Parathyroid adenoma (tissue), 2 donors: ENCODE data around the gene SNRPB.

Experiments used
- H2AFZ ChIP-seq: fragments of 300-600 bp; sonication (generic); one replicate; pipeline ENCODE4 v1.7.0; 2017; ENCODE audit warnings: antibody characterized with exemption, mild to moderate bottlenecking
- H3K27ac ChIP-seq: fragments of 300-600 bp; sonication (generic); one replicate; pipeline ENCODE4 v1.7.0; 2017
- H3K27me3 ChIP-seq: fragments of 300-600 bp; sonication (generic); one replicate; pipeline ENCODE4 v1.7.0; 2017; ENCODE audit warnings: low read length; ENCODE audit not compliant: control insufficient read depth, insufficient read depth
- H3K36me3 ChIP-seq: fragments of 300-600 bp; sonication (generic); one replicate; pipeline ENCODE4 v1.7.0; 2017; ENCODE audit warnings: low read length; ENCODE audit not compliant: control insufficient read depth, insufficient read depth
- H3K4me1 ChIP-seq: fragments of 300-600 bp; sonication (generic); one replicate; pipeline ENCODE4 v1.7.0; 2017; ENCODE audit warnings: control low read depth
- H3K4me2 ChIP-seq: fragments of 300-600 bp; sonication (generic); one replicate; pipeline ENCODE4 v1.7.0; 2017; ENCODE audit warnings: low read length
- H3K4me3 ChIP-seq: fragments of 300-600 bp; sonication (generic); one replicate; pipeline ENCODE4 v1.7.0; 2017; ENCODE audit warnings: low read depth, low read length
- H3K79me2 ChIP-seq: fragments of 300-600 bp; sonication (generic); one replicate; pipeline ENCODE4 v1.7.0; 2017; ENCODE audit warnings: control low read depth
- H3K9ac ChIP-seq: fragments of 300-600 bp; sonication (generic); one replicate; pipeline ENCODE4 v1.7.0; 2017; ENCODE audit warnings: mild to moderate bottlenecking
- H3K9me3 ChIP-seq: fragments of 300-600 bp; sonication (generic); one replicate; pipeline ENCODE4 v1.7.0; 2017; ENCODE audit warnings: low read length; ENCODE audit not compliant: control insufficient read depth
- CTCF ChIP-seq: fragments of 300-600 bp; sonication (generic); IDR thresholded peaks from one replicate; pipeline ENCODE4 v1.7.0; 2017; ENCODE audit warnings: antibody characterized with exemption, mild to moderate bottlenecking
- donor health status: primary hyperparathyroidism.

Gene SNRPB

DNA sequence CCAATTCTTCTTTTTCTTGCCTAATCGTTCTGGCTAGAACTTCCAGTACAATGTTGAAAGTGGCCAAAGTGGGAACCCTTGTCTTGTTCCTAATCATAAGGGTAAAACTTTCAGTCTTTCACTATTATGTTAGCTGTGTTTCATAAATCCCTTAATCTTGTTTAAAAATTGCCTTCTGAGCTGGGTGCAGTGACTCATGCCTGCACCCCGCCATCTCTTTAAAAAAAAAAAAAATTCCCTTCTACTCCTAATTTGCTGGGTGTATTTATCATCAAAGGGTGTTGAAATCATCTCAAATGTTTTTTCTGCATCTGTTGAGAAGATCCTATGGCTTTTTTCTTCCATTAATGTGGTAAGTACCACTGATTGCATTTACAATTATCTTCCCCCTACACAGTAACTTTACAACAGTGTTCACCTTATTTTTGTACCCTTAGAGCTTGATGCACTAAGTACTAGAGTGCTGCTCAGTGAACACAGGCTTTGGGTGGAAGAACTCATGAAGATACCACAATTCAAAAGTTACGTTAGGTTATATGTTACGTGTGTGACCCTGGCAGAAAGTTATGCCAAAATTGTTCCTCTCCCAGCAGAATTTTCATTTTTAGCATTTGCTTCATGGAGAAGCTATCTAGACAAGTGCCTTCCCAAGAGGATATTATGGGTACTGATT is 9.7 kb downstream of the SNRPB start:
- no peak overlapping the region for H2AFZ ChIP-seq
- no peaks in the 10 kb centered on the region for H3K9me3 ChIP-seq
- H3K36me3 ChIP-seq = peaks cover 3% of the 10 kb centered on the region
- H3K4me3 ChIP-seq = no peak overlapping the region
- no peaks in the 10 kb centered on the region for H3K27me3 ChIP-seq
- no peaks in the 10 kb centered on the region for H3K79me2 ChIP-seq
- no peak overlapping the region for H3K9ac ChIP-seq
- H3K4me1 ChIP-seq = no peaks in the 10 kb centered on the region
- H3K27ac ChIP-seq = no peak overlapping the region
- no peak overlapping the region for H3K4me2 ChIP-seq
- no peak for TF ChIP-seq CTCF

GRCh38 chr20:2459981-2460751 is 10.4 kb downstream of the SNRPB start:
- no peak for TF ChIP-seq CTCF
- H3K36me3 ChIP-seq = peaks cover 3% of the 10 kb centered on the region
- no peaks in the 10 kb centered on the region for H3K9me3 ChIP-seq
- H3K27ac ChIP-seq = no peak overlapping the region
- H2AFZ ChIP-seq = no peak overlapping the region
- H3K9ac ChIP-seq = no peak overlapping the region
- no peaks in the 10 kb centered on the region for H3K27me3 ChIP-seq
- H3K4me2 ChIP-seq = no peak overlapping the region
- no peaks in the 10 kb centered on the region for H3K79me2 ChIP-seq
- no peaks in the 10 kb centered on the region for H3K4me1 ChIP-seq
- no peak overlapping the region for H3K4me3 ChIP-seq

DNA sequence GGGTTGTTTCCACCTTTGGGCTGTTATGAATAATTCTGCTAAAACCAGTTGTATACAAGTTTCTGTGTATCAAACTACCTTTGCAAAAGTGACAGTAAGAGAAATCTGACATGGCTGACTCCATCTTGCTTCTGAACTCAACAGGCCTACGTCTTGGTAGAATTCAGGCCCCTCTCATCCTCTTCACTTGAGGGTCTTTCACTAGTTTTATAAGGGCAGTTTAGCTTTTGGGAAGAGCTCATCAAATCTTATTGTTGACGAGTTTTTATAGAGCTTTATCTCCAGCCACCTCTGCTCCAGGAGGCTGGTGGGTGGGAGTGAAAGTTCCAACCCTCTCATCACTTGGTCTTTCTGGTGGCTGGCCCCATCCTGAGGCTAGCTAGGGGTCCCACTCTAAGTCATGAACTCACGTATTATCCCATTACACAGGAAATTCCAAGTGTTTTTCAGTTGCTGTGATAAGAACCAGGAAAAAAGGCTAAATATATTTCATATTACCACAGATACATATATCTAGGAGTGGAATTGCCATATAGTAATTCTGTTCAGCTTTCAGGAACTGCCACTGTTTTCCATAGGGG is 11.6 kb downstream of the SNRPB start:
- Histone ChIP-seq H3K79me2 (no peaks in the 10 kb centered on the region), H3K9ac (no peak overlapping the region), H3K9me3 (no peaks in the 10 kb centered on the region), H3K4me3 (no peak overlapping the region), H3K27ac (no peak overlapping the region), H3K4me2 (no peak overlapping the region), H3K27me3 (no peaks in the 10 kb centered on the region), H3K36me3 (no peaks in the 10 kb centered on the region), H2AFZ (no peak overlapping the region), H3K4me1 (no peaks in the 10 kb centered on the region)
- TF ChIP-seq CTCF = no peak

GRCh38 chr20:2455771-2456497 is 14.7 kb downstream of the SNRPB start:
- Histone ChIP-seq H3K4me3 (no peak overlapping the region), H2AFZ (no peak overlapping the region), H3K27me3 (no peaks in the 10 kb centered on the region), H3K79me2 (no peaks in the 10 kb centered on the region), H3K9ac (no peak overlapping the region), H3K4me1 (no peaks in the 10 kb centered on the region), H3K9me3 (no peaks in the 10 kb centered on the region), H3K36me3 (no peaks in the 10 kb centered on the region), H3K27ac (no peak overlapping the region), H3K4me2 (no peak overlapping the region)
- TF ChIP-seq CTCF = no peak
